ENCODE data around the gene MTA2.
"Not testable (repeated sequence)": the region's sequence is repeated elsewhere in the genome, so short reads cannot be mapped to it uniquely, and the experiment has no call there.

The MTA2 gene

GRCh38 chr11:62553839-62554361, 47.8 kb downstream of the MTA2 start:
- H3K9me3 ChIP-seq (ENCODE audit: low read length): no peaks in the 10 kb centered on the region
- no peaks in the 10 kb centered on the region for H3K79me2 ChIP-seq (ENCODE audit: insufficient read depth, low read length)
- no peak overlapping the region for H3K4me2 ChIP-seq (ENCODE audit: low read length)
- no peaks in the 10 kb centered on the region for H4K20me1 ChIP-seq (ENCODE audit: insufficient read depth, low read length)
- no peak overlapping the region for H3K9ac ChIP-seq (ENCODE audit: low read length)
- H3K27me3 ChIP-seq (ENCODE audit: insufficient read depth, low read length): peaks cover 4% of the 10 kb centered on the region; the same call in 1 of the 2 replicates
- H3K4me1 ChIP-seq (ENCODE audit: insufficient read depth, low read length, severe bottlenecking): peaks cover 55% of the 10 kb centered on the region
- H3F3A ChIP-seq (ENCODE audit: insufficient read depth, low read length): no peaks in the 10 kb centered on the region; the same call in 1 of the 2 replicates
- H3K27ac ChIP-seq (ENCODE audit: low read depth, low read length, poor library complexity, severe bottlenecking): no peak overlapping the region
- peaks cover 40% of the 10 kb centered on the region for H3K36me3 ChIP-seq (ENCODE audit: insufficient read depth, low read length)
- TF ChIP-seq CTCF (IDR thresholded peaks at IDR 0.05; ENCODE audit: low read length) (no peak), EZH2 (IDR thresholded peaks at IDR 0.05; ENCODE audit: borderline replicate concordance, low read length) (no peak)
- H3K4me3 ChIP-seq (ENCODE audit: low read depth, low read length, poor library complexity, severe bottlenecking): no peak overlapping the region
- H2AFZ ChIP-seq (ENCODE audit: low read length): no peak overlapping the region
- no peaks in the 10 kb centered on the region for H3K9me2 ChIP-seq (ENCODE audit: low read depth, low read length)

- Histone ChIP-seq H3F3A (ENCODE audit: insufficient read depth, low read length) (no peaks in the 10 kb centered on the region; the same call in 1 of the 2 replicates), H3K79me2 (ENCODE audit: insufficient read depth, low read length) (no peaks in the 10 kb centered on the region), H3K9ac (ENCODE audit: low read length) (no peak overlapping the region), H3K9me2 (ENCODE audit: low read depth, low read length) (no peaks in the 10 kb centered on the region), H3K4me3 (ENCODE audit: low read depth, low read length, poor library complexity, severe bottlenecking) (no peak overlapping the region), H3K9me3 (ENCODE audit: low read length) (no peaks in the 10 kb centered on the region), H3K27me3 (ENCODE audit: insufficient read depth, low read length) (peaks cover 4% of the 10 kb centered on the region; the same call in 1 of the 2 replicates), H3K4me1 (ENCODE audit: insufficient read depth, low read length, severe bottlenecking) (peaks cover 55% of the 10 kb centered on the region), H2AFZ (ENCODE audit: low read length) (no peak overlapping the region), H4K20me1 (ENCODE audit: insufficient read depth, low read length) (no peaks in the 10 kb centered on the region), H3K36me3 (ENCODE audit: insufficient read depth, low read length) (peaks cover 33% of the 10 kb centered on the region), H3K27ac (ENCODE audit: low read depth, low read length, poor library complexity, severe bottlenecking) (no peak overlapping the region), H3K4me2 (ENCODE audit: low read length) (no peak overlapping the region)
- TF ChIP-seq EZH2 (IDR thresholded peaks at IDR 0.05; ENCODE audit: borderline replicate concordance, low read length) (no peak), CTCF (IDR thresholded peaks at IDR 0.05; ENCODE audit: low read length) (no peak)
Observed at GRCh38 chr11:62553080-62553838, 48.4 kb downstream of the MTA2 start.

DNA sequence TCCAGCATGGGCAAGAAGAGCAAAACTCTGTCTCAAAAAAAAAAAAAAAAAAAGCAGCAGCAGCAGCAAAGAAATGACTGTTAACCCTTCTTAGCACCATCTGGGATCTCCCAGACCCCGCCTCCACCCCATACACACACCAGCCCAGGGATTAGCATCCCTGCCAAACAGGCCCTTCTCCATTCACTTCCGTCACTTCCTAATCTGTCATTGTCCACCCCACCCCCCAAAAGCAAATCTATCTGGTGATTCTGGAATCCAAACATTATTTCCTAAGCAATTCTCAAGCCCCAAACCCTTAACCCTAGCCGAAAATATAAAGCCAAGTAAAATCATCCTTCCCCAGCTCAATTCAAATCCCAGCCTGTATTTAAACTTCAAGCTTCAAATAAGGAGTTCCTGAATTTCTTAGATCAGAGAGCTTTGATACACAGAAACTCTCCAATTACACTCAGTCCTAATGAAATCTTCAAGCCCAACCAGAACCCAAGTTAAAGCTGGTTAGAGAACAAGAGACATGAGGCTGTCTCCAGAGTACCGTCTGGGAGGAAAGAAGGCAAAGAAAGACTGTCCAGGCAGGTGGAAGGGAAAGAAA, 49.1 kb downstream of the MTA2 start:
- Histone ChIP-seq H3K4me1 (ENCODE audit: insufficient read depth, low read length, severe bottlenecking) (peaks cover 51% of the 10 kb centered on the region), H3K9me2 (ENCODE audit: low read depth, low read length) (no peaks in the 10 kb centered on the region), H3K9me3 (ENCODE audit: low read length) (no peaks in the 10 kb centered on the region), H3K9ac (ENCODE audit: low read length) (no peak overlapping the region), H3K27ac (ENCODE audit: low read depth, low read length, poor library complexity, severe bottlenecking) (no peak overlapping the region), H3K79me2 (ENCODE audit: insufficient read depth, low read length) (no peaks in the 10 kb centered on the region), H2AFZ (ENCODE audit: low read length) (no peak overlapping the region), H3K36me3 (ENCODE audit: insufficient read depth, low read length) (peaks cover 27% of the 10 kb centered on the region), H3K4me3 (ENCODE audit: low read depth, low read length, poor library complexity, severe bottlenecking) (no peak overlapping the region), H4K20me1 (ENCODE audit: insufficient read depth, low read length) (no peaks in the 10 kb centered on the region), H3F3A (ENCODE audit: insufficient read depth, low read length) (no peaks in the 10 kb centered on the region; the same call in 1 of the 2 replicates), H3K27me3 (ENCODE audit: insufficient read depth, low read length) (peaks cover 4% of the 10 kb centered on the region; the same call in 1 of the 2 replicates), H3K4me2 (ENCODE audit: low read length) (no peak overlapping the region)
- TF ChIP-seq EZH2 (IDR thresholded peaks at IDR 0.05; ENCODE audit: borderline replicate concordance, low read length) (no peak), CTCF (IDR thresholded peaks at IDR 0.05; ENCODE audit: low read length) (no peak)

GRCh38 chr11:62550478-62550877, 51.2 kb downstream of the MTA2 start:
- not testable (repeated sequence) for H3F3A ChIP-seq (ENCODE audit: insufficient read depth, low read length); H3K9me3 ChIP-seq (ENCODE audit: low read length); H3K79me2 ChIP-seq (ENCODE audit: insufficient read depth, low read length); H3K4me2 ChIP-seq (ENCODE audit: low read length); H3K9me2 ChIP-seq (ENCODE audit: low read depth, low read length); H3K27me3 ChIP-seq (ENCODE audit: insufficient read depth, low read length); H3K4me3 ChIP-seq (ENCODE audit: low read depth, low read length, poor library complexity, severe bottlenecking); H3K9ac ChIP-seq (ENCODE audit: low read length); H4K20me1 ChIP-seq (ENCODE audit: insufficient read depth, low read length); H2AFZ ChIP-seq (ENCODE audit: low read length); H3K27ac ChIP-seq (ENCODE audit: low read depth, low read length, poor library complexity, severe bottlenecking)
- peaks cover 12% of the 10 kb centered on the region for H3K36me3 ChIP-seq (ENCODE audit: insufficient read depth, low read length)
- peaks cover 30% of the 10 kb centered on the region for H3K4me1 ChIP-seq (ENCODE audit: insufficient read depth, low read length, severe bottlenecking)
